ENCODE results near the gene CHADL. TPM values are rescaled to one million over a fixed set of nuclear protein-coding genes. Genes with fewer than 3 reads are reported as not detected.

CHADL gene
- total RNA-seq, 1 donor from 2014 or later: 3.4 TPM

- intact Hi-C loops (cut with DNase I): no loop called here
- peak overlapping the region; percentile 72 for H3K27ac ChIP-seq
- H3K4me3 ChIP-seq: peak overlapping the region; percentile 86
- DNase-seq (peak; percentile 76), ATAC-seq (peak; percentile 30)
- H3K36me3 ChIP-seq: peaks cover 33% of the 10 kb centered on the region
- H3K4me1 ChIP-seq: peaks cover 33% of the 10 kb centered on the region
- TF ChIP-seq, protein P1, sequence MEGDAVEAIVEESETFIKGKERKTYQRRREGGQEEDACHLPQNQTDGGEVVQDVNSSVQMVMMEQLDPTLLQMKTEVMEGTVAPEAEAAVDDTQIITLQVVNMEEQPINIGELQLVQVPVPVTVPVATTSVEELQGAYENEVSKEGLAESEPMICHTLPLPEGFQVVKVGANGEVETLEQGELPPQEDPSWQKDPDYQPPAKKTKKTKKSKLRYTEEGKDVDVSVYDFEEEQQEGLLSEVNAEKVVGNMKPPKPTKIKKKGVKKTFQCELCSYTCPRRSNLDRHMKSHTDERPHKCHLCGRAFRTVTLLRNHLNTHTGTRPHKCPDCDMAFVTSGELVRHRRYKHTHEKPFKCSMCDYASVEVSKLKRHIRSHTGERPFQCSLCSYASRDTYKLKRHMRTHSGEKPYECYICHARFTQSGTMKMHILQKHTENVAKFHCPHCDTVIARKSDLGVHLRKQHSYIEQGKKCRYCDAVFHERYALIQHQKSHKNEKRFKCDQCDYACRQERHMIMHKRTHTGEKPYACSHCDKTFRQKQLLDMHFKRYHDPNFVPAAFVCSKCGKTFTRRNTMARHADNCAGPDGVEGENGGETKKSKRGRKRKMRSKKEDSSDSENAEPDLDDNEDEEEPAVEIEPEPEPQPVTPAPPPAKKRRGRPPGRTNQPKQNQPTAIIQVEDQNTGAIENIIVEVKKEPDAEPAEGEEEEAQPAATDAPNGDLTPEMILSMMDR (IDR thresholded peaks at IDR 0.05): no peak
- H3K9me3 ChIP-seq: no peaks in the 10 kb centered on the region
- H3K27me3 ChIP-seq: no peaks in the 10 kb centered on the region
Measured at GRCh38 chr22:41285441-41285819, 44.7 kb upstream of the CHADL start.

DNA sequence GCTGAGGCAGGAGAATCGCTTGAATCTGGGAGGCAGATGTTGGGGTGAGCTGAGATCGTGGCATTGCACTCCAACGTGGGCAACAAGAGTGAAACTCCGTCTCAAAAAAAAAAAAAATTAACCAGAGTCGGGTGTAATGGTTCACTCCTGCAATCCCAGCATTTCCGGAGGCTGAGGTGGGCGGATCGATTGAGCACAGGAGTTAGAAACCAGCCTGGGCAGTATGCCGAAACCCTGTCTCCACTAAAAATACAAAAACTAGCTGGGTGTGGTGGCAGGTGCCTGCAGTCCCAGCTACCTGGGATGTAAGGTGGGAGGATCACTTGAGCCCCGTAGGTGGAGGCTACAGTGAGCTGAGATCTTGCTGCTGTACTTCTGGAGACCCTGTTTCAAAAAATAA is 43.7 kb upstream of the CHADL start:
- TF ChIP-seq, protein P1 (IDR thresholded peaks at IDR 0.05): no peak
- Histone ChIP-seq H3K4me3 (no peak overlapping the region), H3K36me3 (peaks cover 43% of the 10 kb centered on the region), H3K9me3 (no peaks in the 10 kb centered on the region), H3K4me1 (peaks cover 30% of the 10 kb centered on the region), H3K27ac (no peak overlapping the region), H3K27me3 (no peaks in the 10 kb centered on the region)
- intact Hi-C loops (cut with DNase I): no loop called here
- ATAC-seq (no peak), DNase-seq (no peak)

- H3K9me3 ChIP-seq: no peaks in the 10 kb centered on the region
- no peak overlapping the region for H3K4me3 ChIP-seq
- TF ChIP-seq, protein P1 (IDR thresholded peaks at IDR 0.05): no peak
- no peak overlapping the region for H3K27ac ChIP-seq
- H3K27me3 ChIP-seq: no peaks in the 10 kb centered on the region
- DNase-seq (no peak), ATAC-seq (no peak)
- intact Hi-C loops (cut with DNase I): no loop called here
- peaks cover 70% of the 10 kb centered on the region for H3K36me3 ChIP-seq
- peaks cover 11% of the 10 kb centered on the region for H3K4me1 ChIP-seq
Measured at GRCh38 chr22:41280854-41281253, 40.1 kb upstream of the CHADL start.

- H3K9me3 ChIP-seq: no peaks in the 10 kb centered on the region
- TF ChIP-seq, protein P1 (IDR thresholded peaks at IDR 0.05): no peak
- ATAC-seq (no peak), DNase-seq (no peak)
- peaks cover 78% of the 10 kb centered on the region for H3K36me3 ChIP-seq
- no peak overlapping the region for H3K27ac ChIP-seq
- peaks cover 7% of the 10 kb centered on the region for H3K4me1 ChIP-seq
- intact Hi-C loops (cut with DNase I): no loop called here
- no peak overlapping the region for H3K4me3 ChIP-seq
- no peaks in the 10 kb centered on the region for H3K27me3 ChIP-seq
Measured at GRCh38 chr22:41280065-41280464, 39.3 kb upstream of the CHADL start.

GRCh38 chr22:41274856-41275255 is 34.1 kb upstream of the CHADL start:
- ATAC-seq (no peak), DNase-seq (no peak)
- H3K36me3 ChIP-seq: peaks cover 91% of the 10 kb centered on the region
- H3K4me1 ChIP-seq: no peaks in the 10 kb centered on the region
- no peaks in the 10 kb centered on the region for H3K27me3 ChIP-seq
- H3K4me3 ChIP-seq: no peak overlapping the region
- H3K27ac ChIP-seq: no peak overlapping the region
- TF ChIP-seq, protein P1 (IDR thresholded peaks at IDR 0.05): no peak
- H3K9me3 ChIP-seq: no peaks in the 10 kb centered on the region
- intact Hi-C loops (cut with DNase I): no loop called here

DNA sequence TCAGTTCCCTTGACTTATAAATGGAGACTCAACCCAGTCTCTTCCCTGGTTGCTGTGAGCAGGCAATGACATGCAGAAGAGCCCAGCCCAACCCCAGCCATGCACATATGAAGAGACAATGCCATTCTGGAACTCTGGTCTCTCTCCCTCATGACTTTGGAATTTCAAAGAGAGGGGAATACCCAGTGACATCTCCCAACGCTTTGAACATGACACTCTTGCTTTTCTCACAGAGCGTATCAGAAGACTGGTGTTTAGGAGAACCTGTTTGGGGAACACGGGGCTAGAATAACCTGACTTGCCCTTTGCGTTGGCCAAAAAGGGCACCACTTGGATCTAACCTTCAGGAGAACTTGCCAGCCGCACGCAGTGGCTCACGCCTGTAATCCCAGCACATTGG is 32.4 kb upstream of the CHADL start:
- intact Hi-C loops (cut with DNase I): no loop called here
- H3K36me3 ChIP-seq: peaks cover 92% of the 10 kb centered on the region
- H3K27ac ChIP-seq: no peak overlapping the region

More for the DNA sequence above, 32.4 kb upstream of the CHADL start:
- no peak overlapping the region for H3K4me3 ChIP-seq
- no peak for DNase-seq
- TF ChIP-seq, protein P1 (IDR thresholded peaks at IDR 0.05): no peak
- H3K27me3 ChIP-seq: no peaks in the 10 kb centered on the region
- H3K9me3 ChIP-seq: no peaks in the 10 kb centered on the region
- H3K4me1 ChIP-seq: no peaks in the 10 kb centered on the region
- ATAC-seq: no peak
